CD4-positive, alpha-beta memory T cell (primary cell): ENCODE results near the gene GABRR1. TPM values are rescaled to one million over a fixed set of nuclear protein-coding genes. Genes with fewer than 3 reads are reported as not detected.
"Not testable (repeated sequence)": the region's sequence is repeated elsewhere in the genome, so short reads cannot be mapped to it uniquely, and the experiment has no call there.

Experiments
- CTCF ChIA-PET: fragments of 350-600 bp; sonication (Branson Sonifier 250); formaldehyde crosslinking; loops from one replicate; lab custom pipeline; 2021; ENCODE audit warnings: inconsistent platforms; ENCODE audit not compliant: partially characterized antibody; lab: Charles Lee
- POLR2A ChIA-PET: fragments of 350-600 bp; sonication (Branson Sonifier 250); formaldehyde crosslinking; loops from one replicate; lab custom pipeline; 2021; ENCODE audit not compliant: partially characterized antibody; lab: Charles Lee
- DNase-seq, 5 donors: peaks; one replicate each; pipeline versions ENCODE4 v3.0.0 to v3.0.0-alpha.2; 2020 to 2022; ENCODE audit warnings: mixed read lengths in 1 of 5
- H3K27ac ChIP-seq: one replicate; pipeline ENCODE4 v1.7.0; 2013; ENCODE audit warnings: low read depth, low read length
- H3K27me3 ChIP-seq: 2 replicates; pipeline ENCODE4 v1.7.0; 2013; ENCODE audit warnings: mild to moderate bottlenecking, low read length, moderate library complexity; ENCODE audit not compliant: insufficient read depth
- H3K36me3 ChIP-seq: 2 replicates; pipeline ENCODE4 v1.7.0; 2013; ENCODE audit warnings: mild to moderate bottlenecking, low read length, moderate library complexity; ENCODE audit not compliant: insufficient read depth
- H3K4me1 ChIP-seq: 2 replicates; pipeline ENCODE4 v1.7.0; 2013; ENCODE audit warnings: mild to moderate bottlenecking, low read length, moderate library complexity; ENCODE audit not compliant: insufficient read depth
- H3K4me3 ChIP-seq, 2 donors: one replicate each; pipeline ENCODE4 v1.7.0; 2013; ENCODE audit warnings: low read length in 2 of 2, mild to moderate bottlenecking in 1 of 2
- H3K9me3 ChIP-seq, 2 donors: one replicate each; pipeline ENCODE4 v1.7.0; 2013; ENCODE audit warnings: low read length in 2 of 2, control low read depth in 1 of 2; ENCODE audit not compliant: control insufficient read depth in 1 of 2
- H3K27ac Mint-ChIP-seq, 7 donors: one replicate each; pipeline ENCODE4 v1.8.0; 2020 to 2021; ENCODE audit warnings: mixed read lengths in 7 of 7, mild to moderate bottlenecking in 6 of 7, inconsistent platforms in 3 of 7, moderate library complexity in 3 of 7
- H3K27me3 Mint-ChIP-seq, 2 donors: one replicate each; pipeline ENCODE4 v1.8.0; 2020 to 2021; ENCODE audit warnings: mixed read lengths in 2 of 2
- H3K36me3 Mint-ChIP-seq, 2 donors: one replicate each; pipeline ENCODE4 v1.8.0; 2020 to 2021; ENCODE audit warnings: mixed read lengths in 2 of 2, inconsistent platforms in 1 of 2, mild to moderate bottlenecking in 1 of 2
- H3K4me1 Mint-ChIP-seq, 4 donors: one replicate each; pipeline ENCODE4 v1.8.0; 2020 to 2021; ENCODE audit warnings: mixed read lengths in 4 of 4, mild to moderate bottlenecking in 1 of 4
- H3K4me3 Mint-ChIP-seq, 8 donors: one replicate each; pipeline ENCODE4 v1.8.0; 2020 to 2021; ENCODE audit warnings: mixed read lengths in 8 of 8, mild to moderate bottlenecking in 7 of 8, moderate library complexity in 6 of 8, inconsistent platforms in 3 of 8
- H3K9me3 Mint-ChIP-seq, 8 donors: one replicate each; pipeline ENCODE4 v1.8.0; 2020 to 2021; ENCODE audit warnings: mixed read lengths in 8 of 8, mild to moderate bottlenecking in 5 of 8, inconsistent platforms in 3 of 8, moderate library complexity in 1 of 8
- intact Hi-C: fragments of 100-400 bp; cut with micrococcal nuclease; formaldehyde crosslinking; loops from one replicate; pipeline ENCODE4 v1.15.1; 2023
- polyA plus RNA-seq, 2 donors: library from polyadenylated mRNA; unstranded; fragments of 300-500 nt; fragmentation: Illumina TruSeq; gene quantifications; one replicate each; pipeline ENCODE4 v1.2.3, GENCODE V29; 2021
- total RNA-seq, 2 experiments: library from RNA; stranded (reverse); gene quantifications; one replicate each; pipeline ENCODE4 v1.2.3, GENCODE V29; 2021

GABRR1 gene
- total and polyA plus RNA-seq, 4 experiments from 2014 or later: not detected

DNA sequence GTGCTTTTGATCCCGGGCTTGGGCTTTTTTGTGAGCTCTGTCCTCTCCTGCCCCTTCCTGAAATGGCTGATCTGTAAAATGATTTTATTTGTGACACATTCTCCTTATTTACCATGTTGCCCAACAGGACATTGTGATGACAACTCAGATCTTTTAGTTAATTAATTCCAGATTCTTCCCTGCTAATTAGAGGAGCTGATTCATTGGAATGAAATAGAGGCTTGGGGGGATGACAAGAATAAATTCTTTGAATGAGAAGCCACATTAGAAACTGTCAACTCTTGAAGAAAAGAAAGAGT, 26.1 kb upstream of the GABRR1 start:
- ChIA-PET CTCF (interaction anchor here (0.9 to 6.8 kb wide), 3 partner anchors 98 to 260 kb away, joined by 3 to 76 read pairs (median 3); no protein-coding TSS in a partner anchor), POLR2A (no interaction called here)
- Mint-ChIP-seq H3K4me1 (peaks cover 9 to 16% (median 12%) of the 10 kb centered on the region in 4 donors), H3K4me3 (no peak overlapping the region), H3K27me3 (peaks cover 2 to 5% of the 10 kb centered on the region in 2 donors), H3K36me3 (no peaks in the 10 kb centered on the region), H3K9me3 (no peaks in the 10 kb centered on the region), H3K27ac (no peak overlapping the region)
- Histone ChIP-seq H3K4me1 (peaks cover 10% of the 10 kb centered on the region), H3K27me3 (peaks cover 5% of the 10 kb centered on the region), H3K27ac (no peak overlapping the region), H3K36me3 (no peaks in the 10 kb centered on the region), H3K9me3 (no peaks in the 10 kb centered on the region), H3K4me3 (no peak overlapping the region)
- no peak for DNase-seq
- intact Hi-C loops: loop anchor here (2.0 to 5.0 kb wide), 2 partner anchors 121 to 164 kb away; no protein-coding TSS in a partner anchor

DNA sequence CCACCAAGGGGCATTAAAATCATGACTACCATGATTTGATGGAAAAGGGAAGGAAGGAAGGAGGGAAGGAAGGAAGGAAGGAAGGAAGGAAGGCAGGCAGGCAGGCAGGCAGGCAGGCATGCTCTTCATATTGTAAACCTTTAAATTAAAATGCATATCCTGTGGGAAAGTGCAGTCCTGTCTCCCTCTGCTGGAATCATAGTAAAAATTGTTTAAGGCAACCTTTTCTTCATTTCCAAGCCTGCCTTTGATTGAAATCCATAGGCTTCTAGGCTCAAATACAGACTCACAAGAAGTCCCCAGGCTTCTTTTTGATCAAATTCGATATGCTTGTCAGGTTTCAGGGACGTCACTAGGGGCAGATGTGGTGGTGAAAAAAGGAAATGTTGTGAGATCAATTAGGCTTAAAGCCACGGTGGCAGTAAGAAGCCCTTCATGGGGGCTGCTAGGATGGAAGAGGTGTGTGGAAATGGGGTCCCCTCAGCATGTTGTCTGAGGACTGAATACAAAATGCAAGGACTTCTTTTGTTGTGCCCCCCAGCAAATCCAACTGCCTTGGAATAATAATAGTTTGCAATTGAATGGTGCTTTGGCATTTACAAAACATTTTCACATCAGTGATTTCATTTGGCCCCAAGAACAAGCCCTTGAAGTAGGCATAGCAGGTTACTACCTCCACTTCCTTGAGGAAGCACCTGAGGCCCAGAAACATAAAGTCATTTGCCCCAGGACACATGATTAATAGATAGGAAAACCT, 25.6 kb upstream of the GABRR1 start:
- ChIA-PET POLR2A (no interaction called here), CTCF (interaction anchor here (1.0 to 6.8 kb wide), 3 partner anchors 163 to 260 kb away, joined by 3 to 76 read pairs (median 4); no protein-coding TSS in a partner anchor)
- Histone ChIP-seq H3K4me3 (no peak overlapping the region), H3K9me3 (no peaks in the 10 kb centered on the region), H3K27me3 (peaks cover 5% of the 10 kb centered on the region), H3K27ac (no peak overlapping the region), H3K36me3 (no peaks in the 10 kb centered on the region), H3K4me1 (peaks cover 10% of the 10 kb centered on the region)
- H3K27me3 Mint-ChIP-seq: peaks cover 2 to 4% of the 10 kb centered on the region in 2 donors
- no peak overlapping the region for H3K4me3 Mint-ChIP-seq
- intact Hi-C loops: loop anchor here (1.0 to 5.0 kb wide), 3 partner anchors 120 to 260 kb away; no protein-coding TSS in a partner anchor
- no peak overlapping the region for H3K27ac Mint-ChIP-seq
- no peaks in the 10 kb centered on the region for H3K9me3 Mint-ChIP-seq
- peaks cover 9 to 16% (median 12%) of the 10 kb centered on the region in 4 donors for H3K4me1 Mint-ChIP-seq
- H3K36me3 Mint-ChIP-seq: no peaks in the 10 kb centered on the region
- DNase-seq: peak in 4 of 5 donors; percentile 16 to 30 (median 24)

DNA sequence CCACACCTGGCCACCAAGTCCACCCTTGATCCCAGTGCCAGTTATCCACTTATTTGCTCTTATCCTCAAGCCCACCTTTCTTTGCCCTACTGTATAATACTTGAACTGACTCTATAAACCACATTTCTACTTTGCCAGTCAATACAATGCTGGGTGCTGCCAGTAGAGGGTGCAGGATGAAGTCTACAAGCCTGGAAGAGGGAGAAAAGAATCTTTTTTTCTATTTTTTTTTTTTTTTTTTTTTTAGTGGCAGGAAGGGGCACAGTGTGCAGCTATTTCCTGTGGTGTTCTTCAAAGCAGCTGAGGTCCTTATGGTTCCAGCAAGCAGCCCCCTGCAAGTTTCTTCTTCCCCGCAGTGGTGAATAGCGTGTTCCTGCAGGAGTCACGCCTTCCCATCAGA, 22.2 kb upstream of the GABRR1 start:
- intact Hi-C loops: no loop called here
- no peaks in the 10 kb centered on the region for H3K27me3 ChIP-seq
- H3K4me1 ChIP-seq: peaks cover 10% of the 10 kb centered on the region
- H3K36me3 ChIP-seq: no peaks in the 10 kb centered on the region
- H3K27ac ChIP-seq: no peak overlapping the region
- no peaks in the 10 kb centered on the region for H3K9me3 ChIP-seq
- peak overlapping the region in 2 of 8 donors; percentile 32 for H3K4me3 Mint-ChIP-seq
- CTCF ChIA-PET: interaction anchor here (0.7 to 6.8 kb wide), 2 partner anchors 256 to 264 kb away, joined by 3 to 76 read pairs; no protein-coding TSS in a partner anchor
- H3K36me3 Mint-ChIP-seq: no peaks in the 10 kb centered on the region
- H3K9me3 Mint-ChIP-seq: peaks cover 0 to 3% (median 0%) of the 10 kb centered on the region in 8 donors
- peak; percentile 19 to 55 (median 30) for DNase-seq
- H3K27ac Mint-ChIP-seq: peak overlapping the region in 1 of 7 donors; percentile 15
- H3K4me1 Mint-ChIP-seq: peaks cover 9 to 13% (median 12%) of the 10 kb centered on the region in 4 donors
- H3K4me3 ChIP-seq: no peak overlapping the region
- peaks cover 10 to 14% of the 10 kb centered on the region in 2 donors for H3K27me3 Mint-ChIP-seq
- POLR2A ChIA-PET: no interaction called here

DNA sequence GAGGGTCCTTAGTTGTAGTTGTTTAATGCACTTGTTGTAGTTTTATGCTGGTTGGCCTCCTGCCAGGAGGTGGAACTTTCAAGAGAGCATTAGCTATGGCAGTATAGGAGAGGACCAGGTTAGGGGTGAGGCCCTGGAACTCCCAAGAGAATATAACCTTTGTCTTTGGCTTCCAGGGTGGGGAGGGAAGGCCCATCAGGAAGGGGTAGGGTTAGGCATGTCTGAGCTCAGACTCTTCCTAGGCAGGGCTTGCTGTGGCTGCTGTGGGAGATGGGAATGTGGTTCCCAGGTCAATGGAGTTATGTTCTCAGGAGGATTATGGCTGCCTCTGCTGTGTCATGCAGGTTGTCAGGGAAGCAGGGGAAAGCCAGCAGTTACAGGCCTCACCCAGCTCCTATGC, 20.0 kb upstream of the GABRR1 start:
- Mint-ChIP-seq H3K9me3 (peaks cover 0 to 4% (median 0%) of the 10 kb centered on the region in 8 donors), H3K4me1 (peaks cover 12 to 22% (median 17%) of the 10 kb centered on the region in 4 donors), H3K36me3 (no peaks in the 10 kb centered on the region), H3K27me3 (peaks cover 17 to 28% of the 10 kb centered on the region in 2 donors), H3K4me3 (no peak overlapping the region), H3K27ac (no peak overlapping the region)
- intact Hi-C loops: no loop called here
- ChIA-PET POLR2A (no interaction called here), CTCF (no interaction called here)
- Histone ChIP-seq H3K9me3 (no peaks in the 10 kb centered on the region), H3K4me3 (no peak overlapping the region), H3K27ac (no peak overlapping the region), H3K27me3 (no peaks in the 10 kb centered on the region), H3K4me1 (peaks cover 10% of the 10 kb centered on the region), H3K36me3 (no peaks in the 10 kb centered on the region)
- no peak for DNase-seq

DNA sequence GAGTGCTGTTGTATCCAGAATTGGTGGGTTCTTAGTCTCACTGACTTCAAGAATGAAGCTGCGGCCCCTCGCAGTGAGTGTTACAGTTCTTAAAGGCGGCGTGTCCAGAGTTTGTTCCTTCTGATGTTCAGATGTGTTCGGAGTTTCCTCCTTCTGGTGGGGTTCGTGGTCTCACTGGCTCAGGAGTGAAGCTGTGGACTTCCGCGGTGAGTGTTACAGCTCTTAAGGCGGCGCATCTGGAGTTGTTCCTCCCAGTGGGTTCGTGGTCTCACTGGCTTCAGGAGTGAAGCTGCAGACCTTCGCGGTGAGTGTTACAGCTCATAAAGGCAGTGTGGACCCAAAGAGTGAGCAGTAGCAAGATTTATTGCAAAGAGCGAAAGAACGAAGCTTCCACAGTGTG, 16.4 kb upstream of the GABRR1 start:
- H3K9me3 ChIP-seq, H3K36me3 ChIP-seq, H3K9me3 Mint-ChIP-seq, H3K36me3 Mint-ChIP-seq, H3K4me1 ChIP-seq, POLR2A ChIA-PET, intact Hi-C loops, H3K4me1 Mint-ChIP-seq, H3K4me3 ChIP-seq, H3K27ac ChIP-seq, H3K27me3 ChIP-seq: not testable (repeated sequence)
- peak overlapping the region in 1 of 7 donors; percentile 79 for H3K27ac Mint-ChIP-seq
- DNase-seq: peak in 1 of 5 donors; percentile 3
- H3K27me3 Mint-ChIP-seq: peaks cover 18 to 39% of the 10 kb centered on the region in 2 donors
- CTCF ChIA-PET: interaction anchor here (1.1 kb wide), 1 partner anchor 252 kb away, joined by 3 read pairs; no protein-coding TSS in a partner anchor
- H3K4me3 Mint-ChIP-seq: peak overlapping the region; percentile 7 to 88 (median 76)

DNA sequence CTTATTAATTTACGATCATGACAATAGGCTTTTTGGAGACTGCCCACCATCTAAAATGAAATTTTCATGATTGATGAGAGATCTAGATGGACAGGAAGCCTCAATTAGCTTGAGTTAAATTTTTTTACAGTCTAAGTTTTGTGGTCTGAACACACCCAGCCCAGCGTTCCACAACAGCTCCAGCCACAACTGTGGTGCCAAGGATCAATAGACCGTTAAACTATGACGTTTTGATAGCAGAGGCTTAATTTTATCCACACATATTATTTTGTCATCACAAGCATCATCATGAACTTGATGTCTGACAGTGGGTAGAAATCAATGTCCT, 5.5 kb upstream of the GABRR1 start:
- H3K27ac Mint-ChIP-seq: no peak overlapping the region
- H3K27me3 Mint-ChIP-seq: peaks cover 5 to 6% of the 10 kb centered on the region in 2 donors
- DNase-seq: no peak
- ChIA-PET POLR2A (no interaction called here), CTCF (interaction anchor here (1.4 kb wide), 1 partner anchor 18 kb away, joined by 3 read pairs; no protein-coding TSS in a partner anchor)
- H3K4me3 ChIP-seq: no peak overlapping the region
- no peaks in the 10 kb centered on the region for H3K36me3 ChIP-seq
- no peaks in the 10 kb centered on the region for H3K4me1 ChIP-seq
- H3K27me3 ChIP-seq: no peaks in the 10 kb centered on the region
- peaks cover 0 to 5% (median 0%) of the 10 kb centered on the region in 8 donors for H3K9me3 Mint-ChIP-seq
- H3K27ac ChIP-seq: no peak overlapping the region
- no peaks in the 10 kb centered on the region for H3K4me1 Mint-ChIP-seq
- no peaks in the 10 kb centered on the region for H3K36me3 Mint-ChIP-seq
- H3K9me3 ChIP-seq: no peaks in the 10 kb centered on the region
- no peak overlapping the region for H3K4me3 Mint-ChIP-seq
- intact Hi-C loops: no loop called here

DNA sequence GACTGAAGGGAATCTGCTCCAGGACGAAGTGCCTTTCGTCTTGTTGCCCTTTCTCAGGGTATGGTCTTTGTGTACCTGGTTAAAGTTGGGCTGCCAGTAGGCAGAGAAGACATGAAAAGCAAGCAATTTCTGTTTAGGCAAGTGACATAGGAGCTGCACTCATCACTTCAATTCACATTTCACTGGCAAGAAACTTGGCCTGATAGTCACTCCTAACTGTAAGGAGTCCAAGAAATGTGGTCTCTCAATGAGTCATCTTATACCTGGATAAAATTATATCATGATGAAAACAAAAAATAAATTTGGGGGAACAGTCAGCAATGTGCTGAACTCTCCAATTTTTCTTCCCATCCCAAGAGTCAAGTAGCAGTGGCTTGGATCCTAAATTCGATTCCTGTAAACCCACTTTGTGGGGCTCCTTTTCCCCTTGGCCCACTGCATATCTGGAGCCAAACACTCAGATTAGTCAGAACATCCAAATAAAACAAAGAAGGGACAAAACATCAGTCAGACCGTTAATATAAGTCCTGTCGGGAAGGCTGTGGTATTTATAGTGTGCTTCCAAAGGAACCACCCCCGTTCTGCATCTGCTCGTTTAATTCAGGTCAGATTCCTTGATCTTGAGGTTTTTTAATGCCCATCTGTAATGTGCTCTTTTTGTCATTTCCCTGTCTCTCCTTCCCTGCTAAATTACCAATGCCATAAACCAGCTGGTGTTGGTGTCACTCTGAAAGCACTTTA, 5.0 kb upstream of the GABRR1 start:
- no peak for DNase-seq
- Histone ChIP-seq H3K4me3 (no peak overlapping the region), H3K9me3 (no peaks in the 10 kb centered on the region), H3K36me3 (no peaks in the 10 kb centered on the region), H3K27me3 (no peaks in the 10 kb centered on the region), H3K27ac (no peak overlapping the region), H3K4me1 (no peaks in the 10 kb centered on the region)
- Mint-ChIP-seq H3K4me3 (no peak overlapping the region), H3K4me1 (no peaks in the 10 kb centered on the region), H3K27me3 (peaks cover 7 to 11% of the 10 kb centered on the region in 2 donors), H3K9me3 (peaks cover 0 to 5% (median 0%) of the 10 kb centered on the region in 8 donors), H3K27ac (no peak overlapping the region), H3K36me3 (no peaks in the 10 kb centered on the region)
- ChIA-PET CTCF (interaction anchor here (1.4 kb wide), 1 partner anchor 19 kb away, joined by 3 read pairs; no protein-coding TSS in a partner anchor), POLR2A (no interaction called here)
- intact Hi-C loops: no loop called here
